ENCODE measurements around the gene MCTP1.

- TF ChIP-seq CTCF (optimal IDR thresholded peaks at IDR 0.05 in 1 of 3, IDR thresholded peaks at IDR 0.05 in 1 of 3, conservative IDR thresholded peaks at IDR 0.05 in 1 of 3; ENCODE audit: extremely low read depth in 1 of 3, insufficient read depth in 2 of 3, low read length in 3 of 3) (no peak), EZH2 (IDR thresholded peaks at IDR 0.05; ENCODE audit: low read length) (no peak)
These were observed 392.9 kb downstream of the MCTP1 start for GRCh38 chr5:94891972-94892371.
